ENCODE data around the gene TTC21A. TPM values are rescaled to one million over a fixed set of nuclear protein-coding genes. Genes with fewer than 3 reads are reported as not detected.
A peak's percentile ranks its signal among the peaks of the same experiment; 100 is the strongest.

TTC21A gene
- total RNA-seq, 1 donor from 2014 or later, result 6.8 TPM

- peaks cover 35% of the 10 kb centered on the region for H3K4me1 Mint-ChIP-seq
- no peaks in the 10 kb centered on the region for H3K9me3 Mint-ChIP-seq
- peak; percentile 18 for TF ChIP-seq CTCF (conservative IDR thresholded peaks at IDR 0.05)
- H3K27ac Mint-ChIP-seq (ENCODE audit: unreplicated experiment), result no peak overlapping the region
- no peaks in the 10 kb centered on the region for H3K27me3 Mint-ChIP-seq (ENCODE audit: low read depth)
- H3K36me3 Mint-ChIP-seq (ENCODE audit: low read depth), result no peaks in the 10 kb centered on the region
- H3K4me3 Mint-ChIP-seq, result no peak overlapping the region
- DNase-seq (ENCODE audit: low read depth, low spot score), result no peak
Observed at GRCh38 chr3:39103324-39103693, 4.2 kb upstream of the TTC21A start.

- DNase-seq (ENCODE audit: low read depth, low spot score), result no peak
- peak overlapping the region; percentile 89 for H3K4me3 Mint-ChIP-seq
- no peaks in the 10 kb centered on the region for H3K36me3 Mint-ChIP-seq (ENCODE audit: low read depth)
- H3K27ac Mint-ChIP-seq (ENCODE audit: unreplicated experiment), result peak overlapping the region; percentile 27
- H3K4me1 Mint-ChIP-seq, result peaks cover 41% of the 10 kb centered on the region
- H3K27me3 Mint-ChIP-seq (ENCODE audit: low read depth), result no peaks in the 10 kb centered on the region
- TF ChIP-seq CTCF (conservative IDR thresholded peaks at IDR 0.05), result no peak
- H3K9me3 Mint-ChIP-seq, result no peaks in the 10 kb centered on the region
Observed at GRCh38 chr3:39103791-39104552, 3.5 kb upstream of the TTC21A start.

GRCh38 chr3:39104961-39105686 lies 2.4 kb upstream of the TTC21A start:
- Mint-ChIP-seq H3K36me3 (ENCODE audit: low read depth) (no peaks in the 10 kb centered on the region), H3K4me3 (peak overlapping the region; percentile 89), H3K27ac (ENCODE audit: unreplicated experiment) (no peak overlapping the region), H3K4me1 (peaks cover 41% of the 10 kb centered on the region), H3K9me3 (no peaks in the 10 kb centered on the region), H3K27me3 (ENCODE audit: low read depth) (no peaks in the 10 kb centered on the region)
- TF ChIP-seq CTCF (conservative IDR thresholded peaks at IDR 0.05), result no peak
- no peak for DNase-seq (ENCODE audit: low read depth, low spot score)

GRCh38 chr3:39105687-39106063 lies 1.8 kb upstream of the TTC21A start:
- H3K4me1 Mint-ChIP-seq, result peaks cover 41% of the 10 kb centered on the region
- H3K36me3 Mint-ChIP-seq (ENCODE audit: low read depth), result no peaks in the 10 kb centered on the region
- no peak for TF ChIP-seq CTCF (conservative IDR thresholded peaks at IDR 0.05)
- DNase-seq (ENCODE audit: low read depth, low spot score), result no peak
- peak overlapping the region; percentile 89 for H3K4me3 Mint-ChIP-seq
- no peaks in the 10 kb centered on the region for H3K9me3 Mint-ChIP-seq
- no peaks in the 10 kb centered on the region for H3K27me3 Mint-ChIP-seq (ENCODE audit: low read depth)
- no peak overlapping the region for H3K27ac Mint-ChIP-seq (ENCODE audit: unreplicated experiment)

- H3K9me3 Mint-ChIP-seq, result no peaks in the 10 kb centered on the region
- H3K4me1 Mint-ChIP-seq, result peaks cover 41% of the 10 kb centered on the region
- no peak for TF ChIP-seq CTCF (conservative IDR thresholded peaks at IDR 0.05)
- peak overlapping the region; percentile 89 for H3K4me3 Mint-ChIP-seq
- DNase-seq (ENCODE audit: low read depth, low spot score), result no peak
- H3K36me3 Mint-ChIP-seq (ENCODE audit: low read depth), result no peaks in the 10 kb centered on the region
- H3K27ac Mint-ChIP-seq (ENCODE audit: unreplicated experiment), result peak overlapping the region; percentile 95
- H3K27me3 Mint-ChIP-seq (ENCODE audit: low read depth), result no peaks in the 10 kb centered on the region
Observed at GRCh38 chr3:39106281-39106811, 1.1 kb upstream of the TTC21A start.
